ENCODE measurements around the gene CHKA.

CHKA gene

GRCh38 chr11:68016904-68017817, 104.0 kb downstream of the CHKA start:
- Histone ChIP-seq H3K9ac (no peak overlapping the region), H3K36me3 (ENCODE audit: insufficient read depth) (no peaks in the 10 kb centered on the region), H3K4me3 (IDR thresholded peaks at IDR 0.05; ENCODE audit: insufficient read depth, low read depth, low read length) (no peak overlapping the region), H3K79me2 (ENCODE audit: insufficient read depth, low read depth) (no peaks in the 10 kb centered on the region), H2AFZ (ENCODE audit: low read depth) (no peak overlapping the region), H3K27me3 (ENCODE audit: insufficient read depth, low read depth) (no peaks in the 10 kb centered on the region), H4K20me1 (ENCODE audit: insufficient read depth) (no peaks in the 10 kb centered on the region), H3K4me2 (no peak overlapping the region), H3K27ac (no peak overlapping the region), H3K4me1 (ENCODE audit: low read depth, poor library complexity, severe bottlenecking) (peaks cover 21% of the 10 kb centered on the region)
- TF ChIP-seq CTCF (conservative IDR thresholded peaks at IDR 0.05; ENCODE audit: low read depth, low read length), result no peak

GRCh38 chr11:68016161-68016903, 104.9 kb downstream of the CHKA start:
- no peak overlapping the region for H2AFZ ChIP-seq (ENCODE audit: low read depth)
- peaks cover 27% of the 10 kb centered on the region for H3K4me1 ChIP-seq (ENCODE audit: low read depth, poor library complexity, severe bottlenecking)
- no peaks in the 10 kb centered on the region for H3K27me3 ChIP-seq (ENCODE audit: insufficient read depth, low read depth)
- no peak overlapping the region for H3K4me3 ChIP-seq (IDR thresholded peaks at IDR 0.05; ENCODE audit: insufficient read depth, low read depth, low read length)
- no peaks in the 10 kb centered on the region for H4K20me1 ChIP-seq (ENCODE audit: insufficient read depth)
- no peaks in the 10 kb centered on the region for H3K36me3 ChIP-seq (ENCODE audit: insufficient read depth)
- H3K9ac ChIP-seq, result no peak overlapping the region
- H3K79me2 ChIP-seq (ENCODE audit: insufficient read depth, low read depth), result no peaks in the 10 kb centered on the region
- TF ChIP-seq CTCF (conservative IDR thresholded peaks at IDR 0.05; ENCODE audit: low read depth, low read length), result no peak
- H3K4me2 ChIP-seq, result no peak overlapping the region
- no peak overlapping the region for H3K27ac ChIP-seq

GRCh38 chr11:68015467-68015866, 105.7 kb downstream of the CHKA start:
- Histone ChIP-seq H2AFZ (ENCODE audit: low read depth) (no peak overlapping the region), H3K4me2 (no peak overlapping the region), H4K20me1 (ENCODE audit: insufficient read depth) (no peaks in the 10 kb centered on the region), H3K79me2 (ENCODE audit: insufficient read depth, low read depth) (no peaks in the 10 kb centered on the region), H3K36me3 (ENCODE audit: insufficient read depth) (no peaks in the 10 kb centered on the region), H3K27me3 (ENCODE audit: insufficient read depth, low read depth) (no peaks in the 10 kb centered on the region), H3K9ac (no peak overlapping the region), H3K27ac (no peak overlapping the region), H3K4me3 (IDR thresholded peaks at IDR 0.05; ENCODE audit: insufficient read depth, low read depth, low read length) (no peak overlapping the region), H3K4me1 (ENCODE audit: low read depth, poor library complexity, severe bottlenecking) (peaks cover 36% of the 10 kb centered on the region)
- TF ChIP-seq CTCF (conservative IDR thresholded peaks at IDR 0.05; ENCODE audit: low read depth, low read length), result no peak

GRCh38 chr11:68014947-68015447, 106.2 kb downstream of the CHKA start:
- Histone ChIP-seq H3K36me3 (ENCODE audit: insufficient read depth) (no peaks in the 10 kb centered on the region), H3K4me3 (IDR thresholded peaks at IDR 0.05; ENCODE audit: insufficient read depth, low read depth, low read length) (no peak overlapping the region), H3K4me1 (ENCODE audit: low read depth, poor library complexity, severe bottlenecking) (peaks cover 40% of the 10 kb centered on the region), H4K20me1 (ENCODE audit: insufficient read depth) (no peaks in the 10 kb centered on the region), H3K4me2 (no peak overlapping the region), H3K9ac (no peak overlapping the region), H2AFZ (ENCODE audit: low read depth) (no peak overlapping the region), H3K27ac (no peak overlapping the region), H3K27me3 (ENCODE audit: insufficient read depth, low read depth) (no peaks in the 10 kb centered on the region), H3K79me2 (ENCODE audit: insufficient read depth, low read depth) (no peaks in the 10 kb centered on the region)
- no peak for TF ChIP-seq CTCF (conservative IDR thresholded peaks at IDR 0.05; ENCODE audit: low read depth, low read length)
